Neural cell (in vitro differentiated cells): ENCODE data around the gene PCDHGC5. TPM values are rescaled to one million over a fixed set of nuclear protein-coding genes. Genes with fewer than 3 reads are reported as not detected.

ENCODE experiments used
- H2AFZ ChIP-seq: fragments of 200-600, 300-800 bp; sonication (generic), shearing (Covaris generic); 2 replicates; pipeline ENCODE4 v1.6.0; 2014; ENCODE audit warnings: low read depth, mild to moderate bottlenecking, antibody characterized with exemption, low read length, moderate library complexity
- H3F3A ChIP-seq: fragments of 200-600 bp; shearing (Covaris generic); 2 replicates; pipeline ENCODE4 v1.6.1; 2016; ENCODE audit warnings: mild to moderate bottlenecking, moderate library complexity, mixed read lengths, antibody characterized with exemption, low read length; ENCODE audit not compliant: insufficient read depth, poor library complexity, severe bottlenecking
- H3K27ac ChIP-seq: fragments of 200-600, 300-800 bp; sonication (generic), shearing (Covaris generic); 2 replicates; pipeline ENCODE4 v1.5.1; 2014; ENCODE audit warnings: mild to moderate bottlenecking, low read length, moderate library complexity
- H3K27me3 ChIP-seq: fragments of 300-800, 200-600 bp; sonication (generic), shearing (Covaris generic); 2 replicates; pipeline ENCODE4 v1.6.0; 2014; ENCODE audit warnings: mild to moderate bottlenecking, low read depth, low read length, moderate library complexity; ENCODE audit not compliant: insufficient read depth
- H3K36me3 ChIP-seq: fragments of 300-800, 200-600 bp; sonication (generic), shearing (Covaris generic); 2 replicates; pipeline ENCODE4 v1.5.1; 2014; ENCODE audit warnings: mild to moderate bottlenecking, antibody characterized with exemption, low read length, moderate library complexity; ENCODE audit not compliant: insufficient read depth
- H3K4me2 ChIP-seq: fragments of 300-800, 200-600 bp; sonication (generic), shearing (Covaris generic); 2 replicates; pipeline ENCODE4 v1.6.0; 2014; ENCODE audit warnings: mild to moderate bottlenecking, low read length
- H3K4me3 ChIP-seq: fragments of 300-800, 200-600 bp; sonication (generic), shearing (Covaris generic); 2 replicates; pipeline ENCODE4 v1.5.1; 2014; ENCODE audit warnings: mild to moderate bottlenecking, low read length, moderate library complexity
- H3K79me2 ChIP-seq: fragments of 200-600 bp; shearing (Covaris generic); replicated peaks from 2 replicates; pipeline ENCODE4 v1.6.0; 2014; ENCODE audit warnings: mild to moderate bottlenecking, low read length, moderate library complexity; ENCODE audit not compliant: insufficient read depth
- H3K9ac ChIP-seq: fragments of 300-800, 200-600 bp; sonication (generic), shearing (Covaris generic); 2 replicates; pipeline ENCODE4 v1.6.1; 2016; ENCODE audit warnings: mild to moderate bottlenecking, low read length, mixed read lengths
- H3K9me2 ChIP-seq: fragments of 200-600 bp; shearing (Covaris generic); 2 replicates; pipeline ENCODE4 v1.6.1; 2016; ENCODE audit warnings: mild to moderate bottlenecking, low read length, mixed read lengths; ENCODE audit not compliant: insufficient read depth
- H3K9me3 ChIP-seq: fragments of 200-600, 300-800 bp; sonication (generic), shearing (Covaris generic); 2 replicates; pipeline ENCODE4 v1.6.1; 2016; ENCODE audit warnings: mild to moderate bottlenecking, mixed run types, low read length, moderate library complexity, mixed read lengths
- H4K20me1 ChIP-seq: fragments of 200-600 bp; shearing (Covaris generic); 2 replicates; pipeline ENCODE4 v1.6.1; 2016; ENCODE audit warnings: mild to moderate bottlenecking, mixed run types; ENCODE audit not compliant: insufficient read depth
- EP300 ChIP-seq: fragments of 450-650 bp; conservative IDR thresholded peaks from 2 replicates; pipeline ENCODE4 v1.6.1; 2014; ENCODE audit warnings: antibody characterized with exemption, mild to moderate bottlenecking, moderate library complexity; ENCODE audit not compliant: poor library complexity, severe bottlenecking
- EZH2 ChIP-seq: fragments of 200-600, 300-800 bp; shearing (Covaris generic), sonication (generic); IDR thresholded peaks from 2 replicates; pipeline ENCODE4 v1.6.1; 2014; ENCODE audit warnings: antibody characterized with exemption, low read length, borderline replicate concordance, mild to moderate bottlenecking; ENCODE audit not compliant: insufficient read depth, poor library complexity, severe bottlenecking
- MXI1 ChIP-seq: fragments of 450-650 bp; conservative IDR thresholded peaks from 2 replicates; pipeline ENCODE4 v1.6.1; 2014; ENCODE audit warnings: antibody characterized with exemption, mild to moderate bottlenecking; ENCODE audit not compliant: poor library complexity, severe bottlenecking
- POLR2AphosphoS5 ChIP-seq: IDR thresholded peaks from 2 replicates; pipeline ENCODE4 v1.6.1; 2012
- RAD21 ChIP-seq: fragments of 450-650 bp; conservative IDR thresholded peaks from 2 replicates; pipeline ENCODE4 v1.6.1; 2014; ENCODE audit warnings: antibody characterized with exemption, mild to moderate bottlenecking, moderate library complexity
- SMC3 ChIP-seq: fragments of 450-650 bp; conservative IDR thresholded peaks from 2 replicates; pipeline ENCODE4 v1.6.1; 2014; ENCODE audit warnings: antibody characterized with exemption, mild to moderate bottlenecking, moderate library complexity; ENCODE audit not compliant: poor library complexity
- TAF1 ChIP-seq: IDR thresholded peaks from 2 replicates; pipeline ENCODE4 v1.6.1; 2012; ENCODE audit warnings: low read depth
- polyA plus RNA-seq: library from polyadenylated mRNA; depleted of rRNA; stranded (reverse); fragments of >200 nt; gene quantifications from 2 replicates; pipeline ENCODE4 v1.2.3, GENCODE V29; 2014
- TF ChIP-seq, protein P1 (sequence below): IDR thresholded peaks from 2 replicates; pipeline ENCODE4 v1.6.1; 2012; ENCODE audit warnings: borderline replicate concordance
- TF ChIP-seq, protein P2 (sequence below): fragments of 450-650 bp; IDR thresholded peaks from 2 replicates; pipeline ENCODE4 v1.5.1; 2014; ENCODE audit warnings: antibody characterized with exemption, mild to moderate bottlenecking, moderate library complexity; ENCODE audit not compliant: poor library complexity, severe bottlenecking

The PCDHGC5 gene
- polyA plus RNA-seq, 1 donor from 2014 or later, result 0.51 TPM

DNA sequence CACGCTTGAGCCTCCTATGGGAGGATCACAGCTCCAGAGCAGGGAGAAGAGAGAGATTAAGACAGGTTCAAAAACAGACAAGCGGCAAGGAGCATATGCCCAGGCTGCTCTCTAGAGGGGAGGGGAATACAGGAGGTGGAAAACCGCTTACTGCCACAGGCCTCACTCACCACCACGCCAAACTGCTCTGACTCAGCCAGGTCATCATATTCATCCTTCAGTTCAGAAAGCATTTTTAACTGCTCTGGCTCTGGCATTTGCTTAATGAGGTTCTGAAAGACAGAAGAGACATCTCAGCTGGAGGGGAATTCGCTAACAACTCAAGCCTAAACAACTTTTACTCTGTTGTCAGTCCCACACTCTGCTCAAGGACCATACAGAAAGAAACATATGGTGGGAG, 40.1 kb downstream of the PCDHGC5 start (continued):
- no peak for TF ChIP-seq MXI1

DNA sequence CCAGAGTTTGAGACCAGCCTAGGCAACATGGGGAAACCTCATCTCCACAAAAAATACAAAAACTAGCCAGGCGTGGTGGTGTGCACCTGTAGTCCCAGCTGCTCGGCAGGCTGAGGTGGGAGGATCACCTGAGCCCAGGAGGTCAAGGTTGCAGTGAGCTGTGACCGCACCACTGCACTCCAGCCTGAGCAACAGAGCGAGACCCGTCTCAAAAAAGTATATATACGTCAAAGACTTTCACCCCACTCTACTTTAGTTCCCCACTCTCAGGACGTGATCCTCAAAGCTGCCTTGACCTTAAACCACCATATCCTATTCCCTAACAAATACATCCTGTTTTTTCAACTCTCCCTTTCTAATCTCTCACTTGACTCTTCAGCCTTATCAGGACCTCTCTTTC, 41.0 kb downstream of the PCDHGC5 start:
- Histone ChIP-seq H3K9me3 (no peaks in the 10 kb centered on the region), H3K4me3 (no peak overlapping the region), H2AFZ (no peak overlapping the region), H3K79me2 (no peaks in the 10 kb centered on the region), H3K27me3 (no peaks in the 10 kb centered on the region), H3K9me2 (no peaks in the 10 kb centered on the region), H3K9ac (no peak overlapping the region), H3K36me3 (peaks cover 9% of the 10 kb centered on the region), H3K4me2 (no peak overlapping the region), H3K27ac (no peak overlapping the region), H4K20me1 (no peaks in the 10 kb centered on the region), H3F3A (no peaks in the 10 kb centered on the region)
- TF ChIP-seq, protein P1, sequence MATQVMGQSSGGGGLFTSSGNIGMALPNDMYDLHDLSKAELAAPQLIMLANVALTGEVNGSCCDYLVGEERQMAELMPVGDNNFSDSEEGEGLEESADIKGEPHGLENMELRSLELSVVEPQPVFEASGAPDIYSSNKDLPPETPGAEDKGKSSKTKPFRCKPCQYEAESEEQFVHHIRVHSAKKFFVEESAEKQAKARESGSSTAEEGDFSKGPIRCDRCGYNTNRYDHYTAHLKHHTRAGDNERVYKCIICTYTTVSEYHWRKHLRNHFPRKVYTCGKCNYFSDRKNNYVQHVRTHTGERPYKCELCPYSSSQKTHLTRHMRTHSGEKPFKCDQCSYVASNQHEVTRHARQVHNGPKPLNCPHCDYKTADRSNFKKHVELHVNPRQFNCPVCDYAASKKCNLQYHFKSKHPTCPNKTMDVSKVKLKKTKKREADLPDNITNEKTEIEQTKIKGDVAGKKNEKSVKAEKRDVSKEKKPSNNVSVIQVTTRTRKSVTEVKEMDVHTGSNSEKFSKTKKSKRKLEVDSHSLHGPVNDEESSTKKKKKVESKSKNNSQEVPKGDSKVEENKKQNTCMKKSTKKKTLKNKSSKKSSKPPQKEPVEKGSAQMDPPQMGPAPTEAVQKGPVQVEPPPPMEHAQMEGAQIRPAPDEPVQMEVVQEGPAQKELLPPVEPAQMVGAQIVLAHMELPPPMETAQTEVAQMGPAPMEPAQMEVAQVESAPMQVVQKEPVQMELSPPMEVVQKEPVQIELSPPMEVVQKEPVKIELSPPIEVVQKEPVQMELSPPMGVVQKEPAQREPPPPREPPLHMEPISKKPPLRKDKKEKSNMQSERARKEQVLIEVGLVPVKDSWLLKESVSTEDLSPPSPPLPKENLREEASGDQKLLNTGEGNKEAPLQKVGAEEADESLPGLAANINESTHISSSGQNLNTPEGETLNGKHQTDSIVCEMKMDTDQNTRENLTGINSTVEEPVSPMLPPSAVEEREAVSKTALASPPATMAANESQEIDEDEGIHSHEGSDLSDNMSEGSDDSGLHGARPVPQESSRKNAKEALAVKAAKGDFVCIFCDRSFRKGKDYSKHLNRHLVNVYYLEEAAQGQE, result no peak
- TF ChIP-seq POLR2AphosphoS5 (no peak), MXI1 (no peak), SMC3 (no peak), EP300 (no peak), RAD21 (no peak), EZH2 (no peak), TAF1 (no peak)
- TF ChIP-seq, protein P2, sequence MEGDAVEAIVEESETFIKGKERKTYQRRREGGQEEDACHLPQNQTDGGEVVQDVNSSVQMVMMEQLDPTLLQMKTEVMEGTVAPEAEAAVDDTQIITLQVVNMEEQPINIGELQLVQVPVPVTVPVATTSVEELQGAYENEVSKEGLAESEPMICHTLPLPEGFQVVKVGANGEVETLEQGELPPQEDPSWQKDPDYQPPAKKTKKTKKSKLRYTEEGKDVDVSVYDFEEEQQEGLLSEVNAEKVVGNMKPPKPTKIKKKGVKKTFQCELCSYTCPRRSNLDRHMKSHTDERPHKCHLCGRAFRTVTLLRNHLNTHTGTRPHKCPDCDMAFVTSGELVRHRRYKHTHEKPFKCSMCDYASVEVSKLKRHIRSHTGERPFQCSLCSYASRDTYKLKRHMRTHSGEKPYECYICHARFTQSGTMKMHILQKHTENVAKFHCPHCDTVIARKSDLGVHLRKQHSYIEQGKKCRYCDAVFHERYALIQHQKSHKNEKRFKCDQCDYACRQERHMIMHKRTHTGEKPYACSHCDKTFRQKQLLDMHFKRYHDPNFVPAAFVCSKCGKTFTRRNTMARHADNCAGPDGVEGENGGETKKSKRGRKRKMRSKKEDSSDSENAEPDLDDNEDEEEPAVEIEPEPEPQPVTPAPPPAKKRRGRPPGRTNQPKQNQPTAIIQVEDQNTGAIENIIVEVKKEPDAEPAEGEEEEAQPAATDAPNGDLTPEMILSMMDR, result no peak

DNA sequence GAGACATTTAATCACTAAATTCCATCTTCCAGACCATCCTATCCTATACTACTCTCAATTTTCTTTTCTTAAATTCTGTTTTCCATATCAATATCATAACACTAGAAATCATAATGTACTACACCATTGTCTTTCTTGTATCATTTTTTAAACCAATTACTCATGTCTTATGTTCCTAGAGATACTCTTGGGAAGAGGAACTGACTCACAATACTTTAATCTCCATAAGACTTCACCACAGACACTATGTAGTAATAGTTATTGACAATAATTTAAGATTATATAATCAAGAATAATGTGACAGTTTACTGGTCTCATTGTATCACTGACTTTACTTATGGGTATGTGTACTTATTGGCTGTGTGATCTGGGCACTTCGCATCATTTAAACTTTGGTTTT, 43.8 kb downstream of the PCDHGC5 start:
- Histone ChIP-seq H3K27me3 (no peaks in the 10 kb centered on the region), H4K20me1 (no peaks in the 10 kb centered on the region), H3K4me2 (no peak overlapping the region), H3K9me3 (no peaks in the 10 kb centered on the region), H3K36me3 (peaks cover 9% of the 10 kb centered on the region), H3K9me2 (no peaks in the 10 kb centered on the region), H2AFZ (no peak overlapping the region), H3K79me2 (no peaks in the 10 kb centered on the region), H3K27ac (no peak overlapping the region), H3K4me3 (no peak overlapping the region), H3K9ac (no peak overlapping the region), H3F3A (no peaks in the 10 kb centered on the region)
- TF ChIP-seq, protein P1, result no peak
